HG03342 (cell line): ENCODE results near the gene TMEM129.
A peak's percentile ranks its signal among the peaks of the same experiment; 100 is the strongest.

Experiments used
- ATAC-seq: cut with Tn5 transposase; IDR thresholded peaks from one replicate; pipeline ENCODE4 v1.9.1; 2021; ENCODE audit warnings: mild to moderate bottlenecking, moderate library complexity; ENCODE audit not compliant: unreplicated experiment

The TMEM129 gene

DNA sequence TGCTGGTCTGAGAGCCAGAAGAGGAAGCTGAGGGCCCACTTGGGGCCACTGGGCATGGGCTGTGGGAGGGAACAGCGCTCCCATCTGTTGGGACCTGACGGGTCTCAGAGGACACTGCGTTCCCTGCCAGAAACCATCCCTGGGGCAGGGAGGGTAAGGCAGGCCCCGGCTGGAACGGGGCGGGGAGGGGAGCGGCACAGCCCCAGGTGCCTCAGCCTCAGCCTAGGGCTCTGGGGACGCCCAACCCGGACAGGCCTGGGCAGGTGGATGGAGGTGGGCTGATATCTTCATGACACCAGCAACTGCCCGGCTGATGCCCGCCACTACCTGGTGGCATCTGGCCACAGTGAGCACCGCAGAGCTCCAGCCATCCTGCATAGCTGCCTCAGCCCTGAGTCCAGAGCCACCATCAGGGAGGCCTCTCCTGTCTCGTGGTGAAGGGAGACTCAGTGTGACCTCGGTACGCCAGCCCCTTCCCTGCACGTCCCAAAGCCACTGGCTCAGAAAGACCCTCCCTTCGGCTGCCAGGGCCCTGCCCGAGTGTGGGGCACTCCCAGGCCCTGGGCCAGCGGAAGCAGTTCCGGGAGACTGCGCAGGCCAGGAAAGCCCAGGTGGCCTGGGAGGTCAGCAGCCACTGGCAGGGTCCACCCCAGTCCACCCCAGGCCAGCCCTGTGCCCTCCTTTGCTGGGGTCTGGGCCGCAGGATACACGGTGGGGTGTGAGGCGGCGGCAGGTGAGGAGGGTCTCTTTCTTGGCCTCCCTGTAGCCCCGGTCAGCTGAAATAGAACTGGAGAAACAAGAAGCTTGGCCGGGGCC, 37.4 kb upstream of the TMEM129 start:
- ATAC-seq, result no peak

DNA sequence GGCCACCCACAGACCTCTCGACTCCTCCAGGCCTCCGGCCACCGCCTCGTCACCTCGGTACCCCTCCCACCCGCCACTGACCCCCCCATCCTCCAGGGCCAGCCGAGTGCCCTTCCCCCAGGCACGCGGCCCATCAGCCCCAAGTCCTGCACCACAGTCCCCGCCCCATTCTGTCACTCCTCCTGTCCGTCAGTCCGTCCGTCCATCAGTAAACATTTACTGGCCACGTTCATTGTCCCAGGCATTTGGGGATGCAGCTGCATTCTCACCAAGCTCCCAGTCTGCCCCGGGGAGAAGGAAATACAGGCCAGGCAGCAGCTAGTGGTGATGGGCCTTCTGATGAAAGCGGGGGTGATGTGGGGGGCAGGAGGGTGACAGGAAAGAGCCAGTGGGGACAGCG, 36.7 kb upstream of the TMEM129 start:
- no peak for ATAC-seq

- no peak for ATAC-seq
Measured at GRCh38 chr4:1756893-1757779, 36.0 kb upstream of the TMEM129 start.

- ATAC-seq, result no peak
Measured at GRCh38 chr4:1756079-1756478, 35.0 kb upstream of the TMEM129 start.

GRCh38 chr4:1755297-1755696, 34.2 kb upstream of the TMEM129 start:
- ATAC-seq, result no peak

DNA sequence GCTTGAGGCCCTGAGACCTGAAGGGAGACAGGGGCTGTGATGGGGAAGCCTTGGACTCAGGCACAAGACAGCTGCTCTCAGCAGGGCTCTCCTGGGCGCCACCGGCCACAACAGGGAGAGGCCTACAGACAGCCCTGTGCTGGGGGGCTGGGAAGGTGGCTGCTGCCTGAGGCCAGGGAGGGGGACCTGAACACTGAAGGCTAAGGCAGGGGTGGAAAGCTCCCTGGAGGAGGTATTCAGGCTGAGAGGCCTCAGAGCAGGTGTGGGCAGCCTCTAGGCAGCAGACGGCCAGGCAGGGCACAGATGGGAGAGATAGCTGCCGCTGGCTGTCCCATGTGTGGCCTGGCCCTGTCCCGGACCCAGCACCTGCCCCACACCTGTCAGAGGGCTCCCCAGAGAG, 33.2 kb upstream of the TMEM129 start:
- no peak for ATAC-seq

- no peak for ATAC-seq
Measured at GRCh38 chr4:1753697-1754311, 32.7 kb upstream of the TMEM129 start.

GRCh38 chr4:1753294-1753696, 32.2 kb upstream of the TMEM129 start:
- ATAC-seq, result no peak

GRCh38 chr4:1752284-1753041, 31.3 kb upstream of the TMEM129 start:
- ATAC-seq, result no peak

GRCh38 chr4:1751919-1752283, 30.8 kb upstream of the TMEM129 start:
- ATAC-seq, result no peak

GRCh38 chr4:1751155-1751918, 30.2 kb upstream of the TMEM129 start:
- no peak for ATAC-seq

- no peak for ATAC-seq
Measured at GRCh38 chr4:1750381-1751154, 29.4 kb upstream of the TMEM129 start.

DNA sequence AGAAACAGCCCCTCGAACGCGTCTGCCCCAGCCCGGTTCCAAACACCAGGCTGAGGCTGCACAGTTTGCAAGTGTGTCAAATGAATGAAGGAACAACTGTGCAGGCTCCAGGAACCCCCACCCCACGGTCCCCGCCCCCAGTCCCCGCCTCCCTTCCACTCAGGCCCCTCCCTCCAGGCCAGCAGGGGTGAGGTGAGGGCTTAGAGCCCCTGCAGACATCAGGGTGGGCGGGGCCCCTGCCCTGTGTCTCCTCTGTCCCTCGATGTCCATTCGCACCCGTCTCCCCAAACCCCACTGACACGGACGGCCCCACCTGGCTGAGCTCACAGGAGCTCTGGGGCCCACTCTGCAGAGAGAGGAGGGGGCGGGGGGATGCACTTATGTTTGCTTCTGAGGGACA, 28.7 kb upstream of the TMEM129 start:
- ATAC-seq, result no peak

GRCh38 chr4:1749370-1749769, 28.2 kb upstream of the TMEM129 start:
- ATAC-seq, result no peak

GRCh38 chr4:1748465-1748995, 27.4 kb upstream of the TMEM129 start:
- no peak for ATAC-seq

DNA sequence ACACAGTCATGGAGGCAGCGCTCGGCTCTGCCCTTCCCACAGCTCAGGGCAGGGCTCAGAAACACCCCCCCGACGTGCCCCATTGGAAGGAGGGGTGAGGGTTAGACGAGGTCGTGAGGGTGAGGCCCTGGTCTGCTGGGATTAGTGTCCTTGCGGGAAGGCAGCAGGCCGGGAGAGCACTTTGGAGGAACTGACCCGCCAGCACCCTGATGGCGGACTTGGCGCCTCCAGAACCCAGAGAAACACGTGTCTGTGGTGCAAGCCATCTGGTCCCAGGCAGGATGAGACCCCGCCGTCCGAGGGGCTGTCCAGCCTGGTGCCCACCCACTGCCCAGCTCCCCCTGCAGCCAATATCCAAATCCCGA, 26.5 kb upstream of the TMEM129 start:
- no peak for ATAC-seq

- no peak for ATAC-seq
Measured at GRCh38 chr4:1746919-1747602, 25.9 kb upstream of the TMEM129 start.

DNA sequence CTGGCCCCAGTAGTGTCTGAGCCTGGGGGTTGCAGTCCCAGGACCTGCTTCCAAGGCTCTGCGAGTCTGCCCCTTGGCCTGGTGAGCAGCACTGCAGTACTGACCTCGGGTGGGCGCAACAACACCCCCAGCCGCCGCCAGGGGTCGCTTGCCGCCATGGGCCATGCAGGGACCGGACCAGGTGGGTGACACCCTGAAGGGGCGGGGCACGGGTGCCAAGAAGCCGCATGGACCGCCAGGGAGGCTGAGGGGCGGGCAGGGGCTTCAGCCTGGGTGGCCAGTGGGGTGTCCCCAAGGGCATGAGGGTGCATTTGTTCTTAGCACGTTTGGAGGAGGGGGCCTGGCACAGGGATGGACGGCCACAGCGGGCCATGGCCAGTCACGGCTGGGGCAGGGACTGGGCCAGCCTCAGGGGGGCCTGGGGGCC, 25.2 kb upstream of the TMEM129 start:
- ATAC-seq, result peak; percentile 55

DNA sequence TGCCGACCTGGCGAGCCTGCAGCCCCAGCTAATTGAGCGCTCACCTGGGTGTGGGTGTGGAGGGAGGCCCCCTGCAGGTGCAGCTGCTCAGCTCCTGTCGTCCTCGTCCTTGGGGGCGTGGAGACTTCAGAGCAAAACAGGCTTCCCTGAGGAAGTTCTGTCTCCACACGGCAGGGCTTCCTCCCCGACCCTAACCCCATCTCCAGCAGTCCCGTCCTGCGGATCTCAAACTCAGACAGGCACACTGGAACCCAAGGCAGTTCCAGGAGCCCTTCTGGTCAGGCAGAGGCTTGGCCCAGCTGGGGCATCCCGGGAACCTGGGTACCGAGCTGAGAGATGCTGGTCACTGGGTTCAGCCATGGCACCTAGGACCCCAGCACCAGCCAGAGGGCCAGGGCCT, 24.6 kb upstream of the TMEM129 start:
- no peak for ATAC-seq
